ENCODE data around the gene BCL2L14.
"Not testable (repeated sequence)": the region's sequence is repeated elsewhere in the genome, so short reads cannot be mapped to it uniquely, and the experiment has no call there.

BCL2L14 gene

GRCh38 chr12:12110923-12111555 lies 40.3 kb downstream of the BCL2L14 start:
- DNase-seq, result not testable (repeated sequence)

DNA sequence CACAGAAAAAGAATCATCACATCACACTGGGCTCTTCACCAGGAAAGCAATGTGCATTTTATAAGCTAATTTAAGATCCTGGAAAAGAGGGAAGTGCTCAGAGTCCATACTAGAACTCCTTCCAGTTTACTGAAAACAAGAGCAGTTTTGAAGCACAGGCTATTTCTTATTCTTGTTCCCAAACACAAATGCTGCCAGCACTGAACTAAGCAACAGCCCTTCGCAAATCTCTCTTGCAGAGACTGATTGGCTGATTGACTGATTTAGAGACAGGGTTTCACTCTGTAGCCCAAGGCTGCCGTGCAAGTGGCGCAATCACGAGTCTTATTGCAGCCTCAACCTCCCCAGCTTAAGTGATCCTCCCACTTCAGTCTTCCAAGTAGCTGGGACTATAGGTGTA lies 44.8 kb downstream of the BCL2L14 start:
- DNase-seq, result no peak

GRCh38 chr12:12116677-12117076 lies 45.9 kb downstream of the BCL2L14 start:
- no peak for DNase-seq

DNA sequence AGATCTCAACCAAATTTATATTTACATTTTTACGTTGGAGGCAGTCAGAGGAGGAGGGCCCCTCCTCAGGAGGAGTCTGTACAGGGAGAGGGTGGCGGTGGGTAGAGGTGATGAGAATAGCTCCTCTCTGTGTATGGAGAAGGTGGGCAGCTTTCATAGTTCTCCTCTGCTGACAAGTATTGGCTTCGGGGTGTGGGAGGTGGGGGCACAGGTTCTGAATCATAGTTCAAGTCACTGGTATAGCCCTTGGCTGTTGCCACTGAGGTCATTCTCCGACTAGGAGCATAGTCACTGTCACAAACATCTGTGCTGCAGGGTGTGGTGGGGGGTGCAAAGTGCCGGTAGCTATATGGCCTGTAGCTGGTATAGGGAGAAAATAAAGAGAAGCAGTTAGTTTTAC lies 50.3 kb downstream of the BCL2L14 start:
- no peak for DNase-seq

GRCh38 chr12:12123036-12123604 lies 52.4 kb downstream of the BCL2L14 start:
- DNase-seq, result no peak

GRCh38 chr12:12126551-12126950 lies 55.8 kb downstream of the BCL2L14 start:
- DNase-seq, result no peak

DNA sequence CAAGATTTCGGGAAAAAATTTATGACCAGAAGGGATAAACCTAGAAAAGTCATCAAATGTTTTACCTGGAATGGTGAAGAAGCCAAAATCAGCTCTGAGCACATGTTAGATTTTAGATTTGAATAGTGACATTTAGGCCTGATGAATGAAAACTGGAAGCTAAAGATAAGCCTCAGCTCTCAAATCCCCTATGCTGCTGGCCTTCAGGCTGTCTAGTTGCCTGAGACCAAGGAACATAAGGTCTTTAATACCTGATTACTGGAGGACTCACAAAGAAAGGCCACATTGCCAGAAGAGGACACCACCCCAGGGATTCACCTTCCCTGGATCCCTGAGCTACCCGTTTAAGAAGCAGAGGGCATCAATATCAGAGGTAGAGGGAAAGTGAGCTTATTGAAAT lies 56.6 kb downstream of the BCL2L14 start:
- DNase-seq, result no peak

GRCh38 chr12:12128670-12129069 lies 57.9 kb downstream of the BCL2L14 start:
- no peak for DNase-seq

DNA sequence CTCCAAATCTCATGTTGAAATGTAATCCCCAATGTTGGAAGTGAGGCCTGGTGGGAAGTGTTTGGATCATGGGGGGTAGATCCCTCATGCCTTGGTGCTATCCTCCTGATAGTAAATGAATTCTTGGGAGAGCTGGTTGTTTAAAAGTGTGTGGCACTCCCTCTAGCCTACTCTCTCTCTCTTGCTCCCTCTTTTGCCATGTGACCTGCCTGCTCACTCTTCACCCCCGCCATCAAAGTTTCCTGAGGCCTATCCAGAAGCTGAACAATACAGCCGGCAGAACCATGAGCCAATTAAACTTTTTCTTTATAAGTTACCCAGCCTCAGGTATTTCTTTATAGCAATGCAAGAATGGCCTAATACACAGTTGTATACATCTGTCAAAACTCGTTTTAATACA lies 62.5 kb downstream of the BCL2L14 start:
- no peak for DNase-seq

GRCh38 chr12:12133785-12134184 lies 63.0 kb downstream of the BCL2L14 start:
- no peak for DNase-seq

GRCh38 chr12:12138203-12139154 lies 67.7 kb downstream of the BCL2L14 start:
- no peak for DNase-seq

DNA sequence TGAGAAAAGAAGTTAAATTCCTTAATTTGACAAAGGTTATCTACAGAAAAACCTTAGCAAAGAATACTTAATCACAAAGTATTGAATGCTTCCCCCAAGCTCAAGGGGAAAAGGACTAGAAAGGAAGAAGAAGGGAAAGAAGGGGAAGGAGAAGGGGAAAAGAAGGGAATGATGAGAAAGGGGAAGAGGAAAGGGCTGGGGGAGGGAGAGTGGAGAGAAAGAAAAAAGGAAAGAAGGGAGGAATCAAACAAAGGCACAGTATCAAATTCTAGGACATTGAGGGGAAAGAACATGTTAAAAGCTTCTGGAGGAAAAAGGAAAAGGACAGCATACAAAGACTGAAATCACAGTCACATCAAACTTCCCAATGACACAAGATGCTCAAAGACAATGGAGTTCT lies 70.3 kb downstream of the BCL2L14 start:
- no peak for DNase-seq

- DNase-seq, result not testable (repeated sequence)
Observed at GRCh38 chr12:12144531-12144930, 73.8 kb downstream of the BCL2L14 start.

DNA sequence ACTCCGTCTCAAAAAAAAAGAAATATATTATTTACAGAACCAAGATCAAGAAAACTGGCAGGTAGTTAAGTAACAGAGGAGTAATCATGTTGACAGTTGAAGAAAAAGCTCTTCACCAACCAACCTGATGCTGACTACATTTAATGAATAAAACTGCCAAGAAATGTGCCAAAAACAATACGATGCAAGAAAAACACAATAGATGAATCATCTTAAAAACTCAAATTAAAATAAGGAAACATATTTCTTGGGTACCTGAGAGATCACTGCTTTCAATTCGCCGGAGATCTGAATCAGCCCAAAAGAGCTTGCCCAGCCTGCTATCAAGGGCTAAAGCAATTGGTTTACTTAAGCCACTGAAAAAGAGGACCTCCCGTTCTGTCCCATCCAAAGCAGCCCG lies 76.4 kb downstream of the BCL2L14 start:
- DNase-seq, result no peak

Measured in CD4-positive, alpha-beta T cell treated with Interleukin-6 for 4 hours (primary cell).